NCI-H1092 treated with DMSO at 0.1 percent for 48 hours (cell line): ENCODE data around the gene RSPH9.
"Not testable (repeated sequence)": the region's sequence is repeated elsewhere in the genome, so short reads cannot be mapped to it uniquely, and the experiment has no call there.

Source experiments
- DNase-seq: peaks from one replicate; lab custom pipeline; 2025; lab: John Stamatoyannopoulos, UW

RSPH9 gene

GRCh38 chr6:43687079-43687436 is 42.2 kb downstream of the RSPH9 start:
- DNase-seq = no peak

- DNase-seq = peak; percentile 80
Observed at GRCh38 chr6:43687437-43688347, 42.9 kb downstream of the RSPH9 start, which contains the start of gene MRPS18A. Gene MRPS18A, minus strand, starts transcription at chr6:43687791. Its CDS starts 12 bp downstream, at chr6:43687779.

- DNase-seq = no peak
Observed at GRCh38 chr6:43689421-43689820, 44.6 kb downstream of the RSPH9 start.

GRCh38 chr6:43695215-43695966 is 50.6 kb downstream of the RSPH9 start:
- peak; percentile 47 for DNase-seq

- no peak for DNase-seq
Observed at GRCh38 chr6:43695967-43696291, 51.1 kb downstream of the RSPH9 start.

GRCh38 chr6:43697421-43697820 is 52.6 kb downstream of the RSPH9 start:
- DNase-seq = no peak

- peak; percentile 61 for DNase-seq
Observed at GRCh38 chr6:43698584-43699349, 53.9 kb downstream of the RSPH9 start.

- peak; percentile 69 for DNase-seq
Observed at GRCh38 chr6:43699564-43700186, 54.8 kb downstream of the RSPH9 start.

GRCh38 chr6:43700939-43701560 is 56.2 kb downstream of the RSPH9 start:
- DNase-seq = not testable (repeated sequence)

GRCh38 chr6:43702171-43702533 is 57.3 kb downstream of the RSPH9 start:
- no peak for DNase-seq

- DNase-seq = peak; percentile 22
Observed at GRCh38 chr6:43702534-43703440, 58.0 kb downstream of the RSPH9 start.

- DNase-seq = no peak
Observed at GRCh38 chr6:43703512-43704429, 58.9 kb downstream of the RSPH9 start.

GRCh38 chr6:43705996-43706395 is 61.2 kb downstream of the RSPH9 start:
- no peak for DNase-seq

GRCh38 chr6:43706788-43707187 is 62.0 kb downstream of the RSPH9 start:
- no peak for DNase-seq

GRCh38 chr6:43707269-43707668 is 62.4 kb downstream of the RSPH9 start:
- no peak for DNase-seq

- no peak for DNase-seq
Observed at GRCh38 chr6:43707767-43708166, 62.9 kb downstream of the RSPH9 start.

- no peak for DNase-seq
Observed at GRCh38 chr6:43708860-43709653, 64.2 kb downstream of the RSPH9 start.

- no peak for DNase-seq
Observed at GRCh38 chr6:43709654-43710303, 64.9 kb downstream of the RSPH9 start.
